SHP77 (cell line): ENCODE measurements around the gene ZKSCAN4.

Experiments used
- DNase-seq, 2 experiments: peaks; one replicate each; lab custom pipeline; 2025; lab: John Stamatoyannopoulos, UW

Gene ZKSCAN4

DNA sequence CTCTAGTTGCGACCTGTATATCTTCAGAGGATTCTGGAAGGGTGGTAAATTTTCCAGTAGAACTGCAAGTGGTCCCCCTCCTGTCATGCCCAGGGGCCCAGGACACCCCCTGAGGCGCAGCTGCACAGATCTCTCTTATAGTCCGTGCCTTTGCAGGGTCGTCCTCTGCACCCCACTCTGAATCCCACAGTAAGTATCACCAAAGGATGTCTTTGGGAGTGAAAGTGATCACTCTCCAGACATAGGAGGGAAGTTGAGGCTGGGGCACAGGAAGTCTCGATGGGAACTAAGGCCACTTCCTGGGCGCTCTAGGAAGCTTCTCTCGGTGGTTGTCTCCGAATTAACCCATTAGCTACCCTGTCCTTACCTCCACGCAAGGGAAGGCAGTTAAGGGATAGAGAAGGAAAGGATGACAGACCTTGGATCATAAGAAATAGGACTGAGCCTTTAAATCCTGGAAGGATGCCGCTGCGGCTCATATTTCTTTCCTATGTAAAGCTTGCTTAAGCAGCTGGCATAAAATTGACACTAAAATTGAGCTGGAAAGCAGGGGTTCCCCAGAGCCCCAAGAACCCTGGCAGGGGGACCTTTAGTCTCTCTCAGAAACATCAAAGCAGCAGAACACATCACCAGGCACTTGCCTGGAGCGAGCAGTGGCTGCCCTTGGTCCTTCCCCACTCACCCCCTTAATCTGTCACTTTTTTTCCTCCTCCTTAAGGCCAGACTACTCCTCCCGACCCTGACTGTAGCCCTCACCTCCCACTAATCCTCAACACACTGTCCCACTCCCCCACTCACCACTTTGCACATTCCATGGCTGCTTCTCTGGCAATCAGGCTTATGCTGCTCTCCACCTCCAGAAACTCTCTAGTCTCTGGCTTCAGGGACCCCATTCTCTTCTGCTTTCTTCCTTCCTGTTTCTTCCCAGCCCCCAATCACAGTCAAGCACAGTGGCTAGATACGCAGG, at the start of gene ZKSCAN4:
ZKSCAN4 (minus strand) TSS at position 261 of the 967 bp plus-strand sequence. CDS start 289 bp downstream, outside the sequence.
- DNase-seq, result peak; percentile 80 to 81

DNA sequence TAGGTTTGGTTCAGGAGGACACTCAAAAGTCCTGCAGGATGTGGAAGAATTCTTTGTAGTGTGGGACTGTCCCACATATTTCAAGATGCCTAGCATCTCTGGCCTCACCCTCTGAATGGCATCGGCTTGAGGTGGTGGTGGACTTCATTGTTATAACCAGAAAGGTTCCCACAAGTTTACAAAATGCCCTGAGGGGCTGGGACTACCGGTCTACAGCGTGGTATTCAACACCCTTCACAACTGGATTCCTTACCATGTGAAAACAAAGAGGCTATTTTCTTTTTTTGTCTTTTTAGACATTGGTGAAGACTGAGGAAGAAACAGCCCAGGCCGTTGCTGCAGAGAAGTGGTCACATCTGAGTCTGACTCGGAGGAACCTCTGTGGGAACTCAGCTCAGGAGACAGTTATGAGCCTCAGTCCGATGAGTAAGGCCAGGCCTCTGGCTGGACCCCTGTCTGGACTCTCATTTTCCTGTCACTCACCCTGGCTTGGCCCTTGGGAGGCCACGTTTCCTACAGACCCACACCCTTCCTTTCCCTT, 44.5 kb upstream of the ZKSCAN4 start:
- DNase-seq, result no peak

DNA sequence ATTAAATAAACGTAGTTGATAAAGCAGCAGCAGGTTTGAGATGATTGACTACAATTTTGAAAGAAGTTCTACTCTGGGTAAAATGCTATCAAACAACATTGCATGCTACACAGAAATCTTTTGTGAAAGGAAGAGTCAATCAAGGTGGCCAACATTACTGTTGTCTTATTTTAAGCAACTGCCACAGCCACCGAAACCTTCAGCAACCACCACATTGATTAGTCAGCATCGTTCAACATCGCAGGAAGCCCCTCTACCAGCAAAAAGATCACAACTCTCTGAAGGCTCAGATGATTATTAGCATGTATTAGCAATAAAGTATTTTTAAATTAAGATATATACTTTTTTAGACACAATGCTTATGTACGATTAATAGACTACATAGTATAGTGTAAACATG, 43.3 kb upstream of the ZKSCAN4 start:
- no peak for DNase-seq

DNA sequence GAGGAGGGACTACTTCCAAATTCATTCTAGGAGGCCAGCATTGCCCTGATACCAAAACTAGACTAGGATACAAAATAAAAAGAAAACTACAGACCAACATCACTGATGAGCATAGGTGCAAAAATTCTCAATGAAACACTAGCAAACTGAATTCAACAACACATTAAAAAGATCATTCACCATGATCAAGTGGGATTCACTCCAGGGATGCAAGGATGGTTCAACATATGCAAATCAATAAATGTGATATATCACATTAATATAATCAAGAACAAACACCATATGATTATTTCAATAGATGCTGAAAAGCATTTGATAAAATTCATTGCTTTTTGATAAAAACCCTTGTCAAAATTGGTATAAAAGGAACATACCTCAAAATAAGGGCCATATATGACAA, 39.5 kb upstream of the ZKSCAN4 start:
- DNase-seq, result no peak

DNA sequence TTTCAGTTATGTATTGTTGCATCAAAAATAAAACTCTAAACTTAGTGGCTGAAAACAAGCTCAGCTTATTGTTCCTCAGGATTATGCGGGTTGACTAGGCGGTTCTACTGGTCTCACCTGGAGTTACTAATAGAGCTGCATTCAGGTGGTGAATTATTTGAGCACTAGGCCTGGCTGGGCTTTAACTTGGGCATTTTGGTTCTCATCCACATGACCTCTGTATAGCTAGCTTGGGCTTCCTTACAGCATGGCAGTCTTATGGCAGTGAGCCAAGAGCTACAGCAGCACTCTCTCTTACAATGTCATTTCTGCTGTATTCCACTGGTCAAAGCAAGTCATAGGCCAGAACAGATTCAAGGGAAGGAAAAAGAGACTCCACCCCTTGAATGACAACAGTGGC, 30.9 kb upstream of the ZKSCAN4 start:
- DNase-seq, result no peak

DNA sequence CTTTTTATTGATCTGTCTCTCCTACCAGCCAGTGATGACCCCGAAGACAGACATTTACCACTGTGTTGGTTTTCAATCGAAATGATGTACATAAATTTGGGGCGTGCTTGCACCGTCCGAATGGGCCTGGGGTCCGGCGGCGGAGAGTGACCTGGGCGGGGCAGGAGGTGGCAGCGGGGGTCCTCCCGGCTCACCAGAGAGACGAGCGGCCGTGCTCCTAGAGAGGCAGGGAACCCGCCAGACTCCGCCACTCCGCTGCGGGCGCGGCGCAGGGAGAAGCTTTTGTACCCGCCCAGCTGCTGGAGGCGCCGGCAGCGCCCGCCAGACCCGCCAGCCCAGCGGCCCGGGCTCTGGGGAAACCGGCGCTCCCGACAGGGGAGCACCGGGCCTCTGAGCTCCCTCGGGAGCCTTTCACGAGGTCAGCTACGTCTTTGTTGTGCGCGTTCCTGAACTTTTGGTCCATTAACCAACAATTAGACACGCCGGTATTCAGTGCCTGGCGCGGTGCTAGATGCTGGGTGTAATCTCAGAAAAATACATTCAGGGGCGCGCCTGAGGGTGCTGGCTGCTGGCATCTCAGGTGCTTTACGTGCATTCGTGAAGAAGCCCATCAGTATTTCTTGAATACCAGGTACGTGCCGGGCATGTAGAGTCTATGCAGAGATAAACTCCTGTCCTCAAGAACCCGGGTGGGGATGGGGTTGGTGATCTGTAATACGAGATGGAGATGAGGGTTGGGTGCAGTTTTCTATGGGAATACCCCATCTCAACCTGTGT, 29.4 kb upstream of the ZKSCAN4 start, which contains the start of gene PGBD1:
PGBD1 (plus strand) TSS at position 285 of the 777 bp plus-strand sequence. CDS start 2,242 bp downstream, outside the sequence.
- peak; percentile 73 to 82 for DNase-seq

DNA sequence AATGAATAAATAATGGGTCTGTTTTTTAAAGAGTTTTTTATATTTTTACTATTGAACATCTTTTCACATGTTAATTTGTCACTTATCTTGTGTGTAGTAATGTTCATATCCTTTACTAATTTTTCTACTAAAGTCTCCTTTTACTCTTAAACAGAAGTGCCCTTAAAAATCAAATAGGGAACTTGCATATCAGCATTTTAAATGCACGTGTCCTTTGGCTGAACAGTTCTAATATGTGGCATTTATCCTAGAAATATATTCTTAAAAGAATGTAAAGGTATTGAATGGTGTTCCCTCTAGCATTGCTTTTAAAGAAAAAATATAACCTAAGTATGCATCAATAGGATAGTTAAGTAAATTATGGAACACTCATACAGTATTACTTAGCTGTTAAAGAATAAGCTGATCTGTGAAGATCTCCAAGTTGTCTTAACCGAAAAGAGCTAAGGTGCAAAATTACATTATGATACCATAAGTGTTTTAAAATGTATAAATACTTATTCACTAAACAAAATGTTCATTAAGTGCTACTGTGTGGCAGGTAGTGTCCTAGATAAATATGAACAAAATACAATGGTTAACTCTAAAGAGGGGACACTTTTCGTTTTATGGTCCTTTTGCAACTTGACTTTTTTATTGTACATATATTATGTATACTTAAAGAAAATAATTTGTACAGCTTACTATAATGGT, 28.7 kb upstream of the ZKSCAN4 start:
- DNase-seq, result no peak

DNA sequence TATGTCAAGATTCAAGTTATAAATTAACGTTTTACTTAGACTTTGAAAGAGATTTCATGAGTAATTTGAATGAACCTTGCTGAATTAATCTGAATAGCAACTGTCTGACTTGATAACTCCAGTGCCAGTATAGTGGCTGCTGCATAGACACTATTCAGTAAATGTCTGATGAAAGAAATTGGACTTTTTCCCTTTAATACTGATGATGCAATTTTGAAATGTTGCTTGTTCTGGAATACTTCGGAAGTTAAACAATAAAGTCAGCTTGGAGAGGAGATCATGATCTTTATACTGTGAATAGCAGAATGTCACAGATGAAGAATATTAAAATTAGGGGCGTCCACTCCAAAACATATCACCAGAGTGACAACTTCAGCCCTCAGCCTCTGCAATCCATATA, 25.7 kb upstream of the ZKSCAN4 start:
- DNase-seq, result no peak

DNA sequence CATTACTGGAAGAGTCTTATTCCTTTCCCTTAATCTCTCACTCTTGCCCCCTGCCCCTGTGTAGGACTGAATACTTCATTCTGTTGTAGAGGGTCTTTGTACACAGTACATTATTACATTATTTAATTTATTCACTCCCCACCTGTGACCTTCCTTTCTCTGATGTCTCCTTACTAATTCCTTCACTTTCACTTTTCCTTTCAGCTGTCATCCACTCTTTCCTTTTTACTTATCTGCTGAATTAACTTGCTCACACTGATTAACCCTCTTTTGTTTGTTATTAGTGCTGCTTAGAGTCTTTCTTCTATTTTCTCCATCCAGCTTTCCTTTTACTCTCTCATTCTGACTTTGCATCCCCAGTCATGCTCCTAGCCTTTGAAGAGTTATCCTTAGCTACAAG, 22.8 kb upstream of the ZKSCAN4 start:
- DNase-seq, result no peak

DNA sequence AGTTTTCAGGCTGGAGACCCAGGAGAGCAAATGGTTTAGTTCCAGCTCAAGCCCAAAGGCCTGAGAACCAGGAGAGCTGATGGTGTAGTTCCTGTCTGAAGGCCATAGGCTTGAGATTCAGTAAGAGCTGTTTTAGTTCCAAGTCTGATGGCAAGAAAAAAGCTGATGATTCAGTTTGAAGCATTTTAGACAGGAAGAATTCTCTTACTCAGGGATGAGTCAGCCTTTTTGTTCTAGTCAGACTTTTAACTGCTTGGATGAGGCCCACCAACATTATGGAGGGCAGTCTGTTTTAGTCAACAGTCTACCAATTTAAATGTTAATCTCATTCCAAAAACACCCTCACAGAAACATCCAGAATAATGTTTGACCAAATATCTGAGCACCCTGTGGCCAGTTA, 17.4 kb upstream of the ZKSCAN4 start:
- DNase-seq, result no peak

DNA sequence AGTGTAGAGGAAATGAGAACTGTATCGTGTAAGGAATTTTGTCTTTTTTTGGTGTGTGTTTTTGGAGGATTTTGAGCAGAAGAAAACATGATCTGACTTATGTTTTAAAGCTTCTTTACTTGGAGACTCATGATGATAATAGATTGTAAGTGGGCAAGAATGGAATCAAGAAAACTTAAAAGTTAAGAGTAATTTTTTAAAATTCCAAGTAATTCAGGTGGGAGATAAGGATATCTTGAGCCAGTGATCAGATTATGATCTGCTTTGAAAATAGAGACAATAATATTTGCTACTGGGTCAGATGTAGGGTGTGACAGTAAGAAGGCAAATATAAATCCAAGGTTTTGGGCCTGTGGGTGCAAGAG, 15.6 kb upstream of the ZKSCAN4 start:
- no peak for DNase-seq

DNA sequence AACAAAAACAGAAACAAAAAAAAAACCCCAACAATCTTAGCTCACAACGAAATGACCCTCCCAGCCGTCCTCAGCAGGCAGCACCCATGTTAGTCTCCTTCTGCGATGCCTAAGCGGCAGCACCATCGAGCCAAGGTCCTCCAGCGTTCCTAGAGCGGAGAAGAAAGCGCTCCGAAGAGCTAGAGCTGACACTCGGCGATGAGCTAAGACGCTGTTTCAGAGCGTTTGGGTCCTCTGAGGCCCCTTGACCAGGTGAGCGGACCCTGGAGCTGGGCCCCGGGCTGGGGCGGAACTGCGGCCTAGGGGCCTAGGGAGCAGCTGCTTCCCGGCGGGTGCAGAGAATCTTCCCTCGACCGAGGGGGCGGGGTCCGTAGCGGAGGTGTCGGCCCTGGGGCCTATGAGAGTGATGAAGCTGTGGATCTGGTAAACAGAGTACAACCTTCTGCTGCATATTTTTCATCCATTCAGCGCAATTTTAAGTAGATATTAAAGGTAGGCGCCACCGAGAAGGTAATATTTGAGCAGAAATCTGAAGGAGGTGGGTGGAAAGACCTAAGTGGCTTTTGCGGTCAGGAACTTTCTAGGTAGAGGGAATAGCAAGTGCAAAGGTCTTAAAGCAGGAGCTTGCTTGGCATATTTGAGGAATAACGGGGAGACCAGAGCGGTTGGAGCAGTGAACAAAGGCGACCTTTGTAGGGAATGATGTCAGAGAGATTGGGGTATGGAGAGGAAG, 15.1 kb upstream of the ZKSCAN4 start, which contains the start of gene ZSCAN26:
ZSCAN26 (plus strand) TSS at position 182 of the 733 bp plus-strand sequence. CDS start 4,777 bp downstream, outside the sequence.
- DNase-seq, result peak; percentile 87 to 91

DNA sequence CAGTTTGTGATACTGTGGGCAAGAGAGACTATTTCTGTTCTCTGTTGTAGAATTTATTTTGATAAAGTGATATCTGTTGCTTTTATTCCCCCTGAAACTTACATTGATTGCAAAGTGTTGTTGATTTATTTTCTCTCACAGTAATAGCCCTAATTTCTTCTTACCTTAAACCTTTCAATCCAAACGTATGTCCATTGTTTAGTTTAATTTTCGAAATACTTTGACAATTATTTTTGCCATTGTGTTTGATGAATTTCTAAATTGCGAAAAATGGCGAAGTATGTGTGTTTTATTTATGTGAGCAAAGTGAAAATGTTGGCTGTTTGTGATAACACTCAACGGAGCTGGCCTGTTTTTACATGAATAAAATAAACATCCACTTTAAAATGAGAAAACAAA, 14.5 kb upstream of the ZKSCAN4 start:
- no peak for DNase-seq

DNA sequence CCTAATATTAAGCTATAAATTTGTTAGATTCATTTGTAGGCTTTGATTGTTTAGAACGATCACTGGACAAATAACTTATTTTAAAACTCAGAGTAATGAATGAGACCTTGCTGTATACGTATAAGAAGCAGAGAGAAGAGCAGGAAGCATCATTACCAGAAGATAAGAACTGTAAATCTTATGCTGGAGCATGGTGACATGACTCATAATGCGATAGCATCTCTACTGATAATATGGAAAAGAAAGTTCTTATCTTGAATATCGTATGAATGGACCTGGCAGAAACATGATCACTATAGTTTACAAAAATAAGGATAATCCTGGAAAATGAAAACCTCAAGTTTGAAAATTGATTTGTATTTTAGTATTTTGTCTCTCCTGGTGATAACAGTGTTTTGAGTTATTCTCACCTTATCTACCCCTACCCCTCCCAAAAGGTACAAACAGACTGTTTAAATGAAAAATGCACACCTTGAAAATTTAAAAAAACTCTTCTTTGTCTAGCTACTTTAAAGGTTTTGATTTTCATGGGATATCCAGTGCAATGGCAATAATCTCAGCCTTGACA, 12.8 kb upstream of the ZKSCAN4 start:
- no peak for DNase-seq

DNA sequence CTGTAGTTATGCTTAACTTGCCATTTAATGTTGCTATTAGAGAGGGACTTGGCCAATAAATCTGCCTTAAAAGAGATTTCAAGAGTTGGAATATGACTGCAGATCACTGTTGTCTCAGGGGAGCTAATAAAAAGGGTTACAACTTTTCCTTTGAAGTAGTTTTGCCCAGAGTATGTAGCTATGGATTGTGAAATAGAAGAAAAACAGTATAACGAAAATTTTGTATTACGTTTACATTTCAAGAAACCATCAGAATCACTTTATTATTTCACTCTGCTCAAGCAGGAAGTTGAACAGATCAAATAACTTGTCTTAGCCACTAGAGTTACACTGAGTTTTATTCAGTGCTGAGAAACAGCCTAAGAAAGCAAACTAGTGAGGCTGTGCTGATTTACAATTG, 11.9 kb upstream of the ZKSCAN4 start:
- DNase-seq, result no peak

DNA sequence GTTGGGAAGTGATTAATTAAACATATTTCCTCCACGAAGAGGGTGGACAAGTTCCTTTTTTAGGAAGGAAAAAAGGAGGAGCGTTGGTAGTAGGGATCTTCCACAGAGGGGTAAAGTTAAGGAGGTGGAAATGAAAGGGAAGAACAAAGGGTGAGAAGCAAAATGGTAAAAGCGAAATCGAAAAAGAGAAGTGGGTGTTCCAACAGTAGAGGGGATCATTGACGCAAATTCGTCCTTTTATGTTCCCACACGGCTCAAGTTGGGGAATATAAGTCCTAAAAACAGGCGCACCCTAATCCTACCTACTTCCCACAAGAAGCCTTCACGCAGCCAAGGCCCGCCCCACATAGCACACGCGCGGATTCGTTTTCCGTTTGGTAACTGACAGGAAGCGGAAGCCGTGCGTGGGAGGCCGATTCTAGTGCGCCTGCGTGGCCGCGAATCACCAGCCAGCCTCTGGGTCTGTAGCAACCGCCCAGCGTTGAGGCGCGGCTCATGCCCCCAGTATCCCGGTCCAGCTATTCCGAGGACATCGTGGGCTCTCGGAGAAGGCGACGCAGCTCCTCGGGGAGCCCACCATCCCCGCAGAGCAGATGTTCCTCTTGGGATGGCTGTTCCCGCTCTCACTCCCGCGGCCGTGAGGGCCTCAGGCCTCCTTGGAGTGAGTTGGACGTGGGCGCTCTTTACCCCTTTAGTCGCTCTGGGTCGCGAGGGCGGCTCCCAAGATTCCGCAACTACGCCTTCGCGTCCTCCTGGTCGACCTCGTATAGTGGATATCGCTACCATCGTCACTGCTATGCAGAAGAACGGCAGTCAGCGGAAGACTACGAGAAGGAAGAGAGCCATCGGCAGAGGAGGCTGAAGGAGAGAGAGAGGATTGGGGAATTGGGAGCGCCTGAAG, 7.1 kb upstream of the ZKSCAN4 start, which contains the start of gene NKAPL:
NKAPL (plus strand) TSS at position 421 of the 901 bp plus-strand sequence; CDS start at position 496, 75 bp downstream.
- DNase-seq, result no peak

DNA sequence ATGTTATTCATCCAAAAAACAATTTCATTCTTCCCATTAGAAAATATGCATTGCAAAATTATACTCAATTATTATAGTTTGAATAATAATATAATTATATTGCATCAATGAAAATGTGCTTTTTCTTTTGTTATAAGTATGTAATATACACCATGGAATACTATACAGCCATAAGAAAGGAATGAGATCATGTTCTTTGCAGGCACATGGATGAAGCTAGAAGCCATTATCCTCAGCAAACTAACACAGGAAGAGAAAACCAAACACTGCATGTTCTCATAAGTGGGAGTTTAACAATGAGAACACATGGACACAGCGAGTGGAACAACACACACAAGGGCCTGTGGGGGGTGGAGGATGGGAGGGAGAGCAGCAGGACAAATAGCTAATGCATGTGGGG, 5.0 kb upstream of the ZKSCAN4 start:
- DNase-seq, result no peak

DNA sequence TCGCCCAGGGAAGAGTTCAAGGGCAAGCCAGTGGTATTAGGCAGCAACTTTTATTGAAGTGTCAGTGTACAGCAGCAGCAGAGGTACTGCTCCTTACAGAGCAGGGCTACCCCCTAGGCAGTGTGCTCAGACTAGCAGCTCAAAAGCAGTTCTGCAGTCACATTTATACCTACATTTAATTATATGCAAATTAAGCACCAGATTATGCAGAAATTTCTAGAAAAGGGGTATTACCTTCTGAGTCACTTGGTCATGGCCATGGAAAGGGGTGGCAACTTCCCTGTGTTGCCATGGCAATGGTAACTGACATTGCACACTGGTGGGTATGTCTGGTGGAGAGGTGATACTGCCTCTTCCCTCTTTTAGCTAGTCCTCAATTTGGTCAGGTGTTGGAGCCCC, 2.1 kb upstream of the ZKSCAN4 start:
- DNase-seq, result no peak

DNA sequence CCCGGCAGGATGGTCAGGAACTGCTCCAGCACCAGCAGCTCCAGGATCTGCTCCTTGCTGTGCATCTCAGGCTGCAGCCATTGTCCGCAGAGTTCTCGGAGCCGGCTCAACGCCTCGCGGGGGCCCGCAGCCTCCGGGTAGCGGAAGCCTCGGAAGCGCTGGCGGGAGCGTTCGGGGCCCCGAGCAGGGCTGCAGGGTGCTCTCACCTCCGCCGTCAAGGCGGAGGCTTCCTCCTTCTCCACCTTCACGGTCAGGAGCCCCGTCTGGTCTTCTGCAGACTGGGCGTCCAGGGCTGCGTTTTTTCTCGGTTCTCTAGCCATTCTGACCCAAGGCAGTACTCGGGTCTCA, 434 bp downstream of the ZKSCAN4 start:
- no peak for DNase-seq

DNA sequence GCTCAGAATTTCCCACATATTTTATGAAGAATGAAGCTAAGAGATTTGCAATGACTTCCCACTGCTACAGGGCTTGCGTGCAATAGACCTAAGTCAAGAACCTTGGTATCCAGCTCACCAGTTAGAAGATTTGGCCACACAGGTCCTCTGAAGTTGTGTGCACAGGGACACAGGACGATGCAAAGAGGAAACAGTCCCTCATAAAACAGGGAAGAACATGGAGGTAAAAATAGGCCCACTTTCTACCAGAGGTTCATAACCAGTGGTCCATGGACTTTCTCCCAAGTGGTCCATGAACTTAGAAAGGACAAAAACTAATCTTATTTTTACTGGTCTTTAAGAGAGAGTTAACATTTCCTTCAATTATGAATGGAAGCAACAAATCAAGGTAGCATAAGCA, 1.3 kb downstream of the ZKSCAN4 start:
- DNase-seq, result no peak
